Measurements from ENCODE around the gene CREG1. TPM values are rescaled to one million over a fixed set of nuclear protein-coding genes. Genes with fewer than 3 reads are reported as not detected.
A peak's percentile ranks its signal among the peaks of the same experiment; 100 is the strongest.

CREG1 gene
- total and polyA plus RNA-seq, 2 experiments from 2014 or later, result 127 to 139 TPM

- Histone ChIP-seq H3K27ac (no peak overlapping the region), H3K9me3 (ENCODE audit: low read depth) (no peaks in the 10 kb centered on the region), H3K27me3 (no peaks in the 10 kb centered on the region), H3K36me3 (no peaks in the 10 kb centered on the region), H3K4me1 (ENCODE audit: low read depth) (peaks cover 10% of the 10 kb centered on the region), H3K4me3 (no peak overlapping the region)
- DNase-seq (ENCODE audit: low read depth in 1 of 2, low spot score in 1 of 2), result peak in 1 of 2 donors; percentile 17
- TF ChIP-seq CTCF (IDR thresholded peaks at IDR 0.05; ENCODE audit: low read depth, low read length), result no peak
These were observed 14.9 kb downstream of the CREG1 start for GRCh38 chr1:167538657-167539056.

GRCh38 chr1:167533851-167534300 is 19.7 kb downstream of the CREG1 start:
- Histone ChIP-seq H3K27ac (peak overlapping the region; percentile 76), H3K4me1 (ENCODE audit: low read depth) (peaks cover 4% of the 10 kb centered on the region), H3K9me3 (ENCODE audit: low read depth) (no peaks in the 10 kb centered on the region), H3K4me3 (no peak overlapping the region), H3K27me3 (no peaks in the 10 kb centered on the region), H3K36me3 (no peaks in the 10 kb centered on the region)
- peak; percentile 92 for TF ChIP-seq CTCF (IDR thresholded peaks at IDR 0.05; ENCODE audit: low read depth, low read length)
- DNase-seq (ENCODE audit: low read depth in 1 of 2, low spot score in 1 of 2), result peak; percentile 76 to 90

DNA sequence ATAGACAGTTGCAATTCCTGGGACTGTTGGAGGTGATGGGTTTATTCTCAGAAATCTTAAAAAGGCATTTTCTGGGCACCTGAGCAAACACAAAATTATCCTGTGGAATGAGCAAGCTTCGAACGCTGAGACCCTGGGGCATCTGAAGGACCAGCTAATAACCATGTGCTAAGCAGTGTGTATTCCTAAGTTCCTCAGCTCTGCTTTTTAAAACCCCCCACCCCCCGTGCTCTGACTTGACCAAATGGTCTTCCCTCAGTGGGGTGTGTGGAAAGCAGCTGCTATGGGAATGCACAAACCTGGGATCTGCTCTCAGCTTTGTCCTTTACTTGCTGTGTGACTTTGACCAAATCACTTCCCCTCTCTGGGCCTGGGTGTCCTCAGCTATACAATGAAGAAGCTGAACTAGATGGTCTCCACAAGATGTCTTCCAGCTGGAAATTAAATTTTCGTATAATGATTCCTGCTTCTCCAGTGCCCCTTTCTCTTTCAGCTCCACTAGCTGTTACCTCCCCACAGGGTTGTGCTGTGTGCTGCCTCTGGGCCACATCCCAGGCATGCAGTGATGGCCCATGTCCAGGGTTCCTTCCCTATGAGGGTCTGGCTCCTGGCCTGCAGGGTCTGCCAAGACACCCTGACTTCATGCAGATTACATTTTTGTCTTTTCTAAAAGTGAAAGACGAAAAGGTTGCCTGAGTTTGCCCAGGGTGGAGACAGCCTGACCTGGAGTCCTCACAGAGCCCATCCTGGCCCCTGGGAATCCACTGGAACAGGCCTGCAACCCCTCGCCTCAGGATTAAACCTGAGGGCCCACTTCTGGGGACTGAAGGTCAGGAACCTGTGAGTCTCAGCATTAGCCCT is 20.4 kb downstream of the CREG1 start:
- Histone ChIP-seq H3K4me1 (ENCODE audit: low read depth) (peaks cover 4% of the 10 kb centered on the region), H3K36me3 (no peaks in the 10 kb centered on the region), H3K27me3 (no peaks in the 10 kb centered on the region), H3K9me3 (ENCODE audit: low read depth) (no peaks in the 10 kb centered on the region), H3K27ac (peak overlapping the region; percentile 76), H3K4me3 (no peak overlapping the region)
- peak in 1 of 2 donors; percentile 39 for DNase-seq (ENCODE audit: low read depth in 1 of 2, low spot score in 1 of 2)
- no peak for TF ChIP-seq CTCF (IDR thresholded peaks at IDR 0.05; ENCODE audit: low read depth, low read length)

- no peak overlapping the region for H3K27ac ChIP-seq
- no peak overlapping the region for H3K4me3 ChIP-seq
- DNase-seq (ENCODE audit: low read depth in 1 of 2, low spot score in 1 of 2), result no peak
- no peaks in the 10 kb centered on the region for H3K9me3 ChIP-seq (ENCODE audit: low read depth)
- no peaks in the 10 kb centered on the region for H3K36me3 ChIP-seq
- no peaks in the 10 kb centered on the region for H3K27me3 ChIP-seq
- peaks cover 4% of the 10 kb centered on the region for H3K4me1 ChIP-seq (ENCODE audit: low read depth)
- TF ChIP-seq CTCF (IDR thresholded peaks at IDR 0.05; ENCODE audit: low read depth, low read length), result no peak
These were observed 21.2 kb downstream of the CREG1 start for GRCh38 chr1:167532375-167532774.

DNA sequence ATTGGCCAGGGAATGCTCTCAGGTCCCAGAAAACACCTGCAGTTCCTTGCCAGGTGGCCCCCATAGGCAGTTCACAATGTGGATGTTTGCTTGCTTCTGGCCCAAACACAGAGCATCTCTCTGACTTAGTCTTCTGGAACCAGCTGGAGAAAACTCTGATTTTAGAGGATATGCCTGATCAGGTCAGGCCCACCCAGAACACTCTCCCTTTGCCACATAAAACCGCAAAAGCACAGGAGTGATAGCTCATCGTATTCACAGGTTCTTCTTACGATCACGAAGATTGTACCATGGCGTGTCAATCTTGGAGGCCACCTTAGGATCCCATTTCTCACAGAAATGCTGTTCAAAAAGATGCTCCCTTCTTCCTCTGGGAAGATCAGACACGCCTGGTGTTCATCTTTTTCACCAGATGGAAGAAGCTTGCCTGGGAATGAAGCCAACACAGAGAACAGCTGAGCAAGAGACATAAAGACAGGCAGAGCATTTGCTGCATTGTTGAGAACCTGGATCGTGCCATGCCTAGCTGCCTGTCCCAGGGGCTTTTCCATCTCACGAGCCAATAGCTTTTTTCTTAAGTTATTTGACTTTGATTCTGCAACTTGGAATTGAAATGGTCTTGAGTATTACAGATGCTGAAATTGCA is 23.6 kb downstream of the CREG1 start:
- no peak for DNase-seq (ENCODE audit: low read depth in 1 of 2, low spot score in 1 of 2)
- no peak overlapping the region for H3K4me3 ChIP-seq
- H3K9me3 ChIP-seq (ENCODE audit: low read depth), result no peaks in the 10 kb centered on the region
- no peak for TF ChIP-seq CTCF (IDR thresholded peaks at IDR 0.05; ENCODE audit: low read depth, low read length)
- H3K4me1 ChIP-seq (ENCODE audit: low read depth), result peaks cover 4% of the 10 kb centered on the region
- H3K27me3 ChIP-seq, result no peaks in the 10 kb centered on the region
- no peaks in the 10 kb centered on the region for H3K36me3 ChIP-seq
- H3K27ac ChIP-seq, result no peak overlapping the region
